ENCODE results near the gene TMEM184B.

Gene TMEM184B

GRCh38 chr22:38298312-38299005, 25.6 kb upstream of the TMEM184B start:
- Mint-ChIP-seq H3K4me1 (peaks cover 0 to 4% of the 10 kb centered on the region in 2 donors), H3K9me3 (no peaks in the 10 kb centered on the region), H3K4me3 (no peak overlapping the region), H3K27me3 (no peaks in the 10 kb centered on the region), H3K27ac (peak overlapping the region; percentile 37), H3K36me3 (peaks cover 40 to 61% of the 10 kb centered on the region in 2 donors)
- peak; percentile 73 to 74 for ATAC-seq (replicated peaks)
- no peak for DNase-seq

DNA sequence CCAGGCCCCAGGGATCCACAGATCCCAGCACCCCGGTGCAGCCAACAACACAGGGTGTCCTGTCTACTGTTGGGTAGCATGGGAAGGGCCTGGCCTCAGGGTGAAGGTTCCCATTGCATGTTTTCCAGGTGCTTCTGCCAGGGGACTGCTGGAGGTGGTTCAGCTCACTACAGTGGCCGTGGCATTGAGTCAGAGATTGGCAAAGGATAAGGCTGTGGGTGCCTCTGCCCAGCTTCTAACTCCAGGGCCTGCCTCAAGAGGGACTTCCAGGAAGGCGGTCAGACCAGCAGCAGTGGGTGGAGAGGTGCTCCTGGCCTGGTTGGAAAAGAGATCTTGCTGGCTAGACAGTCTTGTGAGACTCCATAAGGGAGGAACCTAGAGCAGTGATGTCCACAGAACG, 23.6 kb upstream of the TMEM184B start:
- Mint-ChIP-seq H3K27ac (no peak overlapping the region), H3K4me3 (no peak overlapping the region), H3K4me1 (peaks cover 0 to 1% of the 10 kb centered on the region in 2 donors), H3K36me3 (peaks cover 40 to 62% of the 10 kb centered on the region in 2 donors), H3K9me3 (no peaks in the 10 kb centered on the region), H3K27me3 (no peaks in the 10 kb centered on the region)
- ATAC-seq (replicated peaks): no peak
- no peak for DNase-seq

- ATAC-seq (replicated peaks) (no peak), DNase-seq (no peak)
- Mint-ChIP-seq H3K27me3 (no peaks in the 10 kb centered on the region), H3K27ac (no peak overlapping the region), H3K9me3 (no peaks in the 10 kb centered on the region), H3K4me3 (no peak overlapping the region), H3K36me3 (peaks cover 42 to 64% of the 10 kb centered on the region in 2 donors), H3K4me1 (peaks cover 0 to 3% of the 10 kb centered on the region in 2 donors)
These were observed 23.1 kb upstream of the TMEM184B start for GRCh38 chr22:38295863-38296262.

DNA sequence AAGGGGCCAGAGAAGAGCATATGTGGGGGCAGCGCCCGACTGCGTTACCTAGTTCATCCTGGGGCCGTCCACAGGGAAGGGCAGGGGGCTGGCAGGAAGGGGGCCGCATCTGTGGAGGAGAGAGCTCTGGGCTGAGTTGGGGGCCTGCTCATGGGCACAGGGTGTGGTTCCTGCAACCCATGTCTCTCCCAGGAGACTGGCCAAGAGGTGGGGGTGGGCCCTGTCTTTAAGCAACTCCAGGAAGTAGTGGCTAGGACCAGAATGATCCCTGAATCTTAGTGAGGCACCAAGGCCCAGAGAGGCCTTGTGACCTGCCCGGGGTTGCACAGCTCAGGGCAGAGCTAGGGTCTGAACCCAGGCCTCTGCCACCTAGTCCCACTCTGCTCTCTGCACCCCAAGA, 22.5 kb upstream of the TMEM184B start:
- ATAC-seq (replicated peaks) (no peak), DNase-seq (no peak)
- H3K4me3 Mint-ChIP-seq: no peak overlapping the region
- peaks cover 0 to 3% of the 10 kb centered on the region in 2 donors for H3K4me1 Mint-ChIP-seq
- H3K27ac Mint-ChIP-seq: peak overlapping the region; percentile 38
- H3K9me3 Mint-ChIP-seq: no peaks in the 10 kb centered on the region
- no peaks in the 10 kb centered on the region for H3K27me3 Mint-ChIP-seq
- H3K36me3 Mint-ChIP-seq: peaks cover 37 to 59% of the 10 kb centered on the region in 2 donors

DNA sequence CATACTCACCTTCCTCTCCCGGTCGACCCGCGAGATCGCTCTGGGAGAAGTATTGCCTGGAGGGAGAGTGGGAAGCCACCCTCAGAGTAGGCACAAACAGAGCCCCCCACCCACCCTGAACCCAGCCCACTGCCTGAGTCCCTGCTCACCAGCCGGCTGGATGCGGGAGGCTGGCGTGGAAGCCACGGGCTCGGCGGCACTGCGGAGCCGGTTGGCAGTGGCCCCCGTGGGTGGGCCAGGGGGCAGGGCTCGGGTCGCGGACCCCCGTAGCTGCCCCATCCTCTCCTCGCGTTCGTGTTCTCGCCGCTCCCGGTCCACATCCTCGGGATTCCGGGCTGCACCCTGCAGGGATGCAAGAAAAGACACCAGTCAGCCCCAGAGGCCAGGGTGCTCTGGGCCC, 21.4 kb upstream of the TMEM184B start:
- Mint-ChIP-seq H3K36me3 (peaks cover 33 to 50% of the 10 kb centered on the region in 2 donors), H3K9me3 (no peaks in the 10 kb centered on the region), H3K4me1 (peaks cover 0 to 3% of the 10 kb centered on the region in 2 donors), H3K27me3 (no peaks in the 10 kb centered on the region), H3K27ac (no peak overlapping the region), H3K4me3 (no peak overlapping the region)
- DNase-seq (no peak), ATAC-seq (replicated peaks) (no peak)

GRCh38 chr22:38292694-38293093, 19.9 kb upstream of the TMEM184B start:
- ATAC-seq (replicated peaks) (no peak), DNase-seq (no peak)
- H3K27ac Mint-ChIP-seq: no peak overlapping the region
- no peak overlapping the region for H3K4me3 Mint-ChIP-seq
- H3K9me3 Mint-ChIP-seq: no peaks in the 10 kb centered on the region
- peaks cover 32 to 47% of the 10 kb centered on the region in 2 donors for H3K36me3 Mint-ChIP-seq
- H3K4me1 Mint-ChIP-seq: peaks cover 0 to 1% of the 10 kb centered on the region in 2 donors
- H3K27me3 Mint-ChIP-seq: no peaks in the 10 kb centered on the region

- Mint-ChIP-seq H3K27ac (peak overlapping the region; percentile 53), H3K4me1 (peaks cover 0 to 1% of the 10 kb centered on the region in 2 donors), H3K36me3 (peaks cover 37 to 49% of the 10 kb centered on the region in 2 donors), H3K4me3 (peak overlapping the region in 1 of 2 donors; percentile 29), H3K9me3 (no peaks in the 10 kb centered on the region), H3K27me3 (no peaks in the 10 kb centered on the region)
- no peak for ATAC-seq (replicated peaks)
- DNase-seq: no peak
These were observed 18.5 kb upstream of the TMEM184B start for GRCh38 chr22:38291201-38291777.

DNA sequence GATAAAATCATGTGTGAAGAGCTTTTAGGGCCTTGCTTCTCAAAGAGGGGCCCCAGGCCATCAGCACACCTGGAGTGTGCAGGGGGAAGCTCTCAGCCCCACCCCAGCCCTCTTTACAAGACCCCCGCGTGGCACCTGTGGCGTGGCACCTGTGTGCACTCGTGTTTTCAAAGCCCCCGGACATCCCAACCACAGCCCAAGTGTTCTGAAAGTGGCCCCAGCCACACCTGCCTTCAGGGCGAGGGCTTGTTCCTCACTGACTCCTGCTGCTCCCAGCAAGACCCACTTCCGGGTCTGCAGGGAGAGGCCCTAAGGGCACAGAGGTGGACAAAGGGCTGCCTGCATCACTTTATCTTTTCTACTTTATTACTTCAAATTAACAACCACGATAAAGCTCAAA, 17.5 kb upstream of the TMEM184B start:
- peaks cover 37 to 46% of the 10 kb centered on the region in 2 donors for H3K36me3 Mint-ChIP-seq
- H3K9me3 Mint-ChIP-seq: no peaks in the 10 kb centered on the region
- H3K4me1 Mint-ChIP-seq: peaks cover 0 to 1% of the 10 kb centered on the region in 2 donors
- H3K27me3 Mint-ChIP-seq: no peaks in the 10 kb centered on the region
- ATAC-seq (replicated peaks) (no peak), DNase-seq (no peak)
- no peak overlapping the region for H3K27ac Mint-ChIP-seq
- H3K4me3 Mint-ChIP-seq: no peak overlapping the region

DNA sequence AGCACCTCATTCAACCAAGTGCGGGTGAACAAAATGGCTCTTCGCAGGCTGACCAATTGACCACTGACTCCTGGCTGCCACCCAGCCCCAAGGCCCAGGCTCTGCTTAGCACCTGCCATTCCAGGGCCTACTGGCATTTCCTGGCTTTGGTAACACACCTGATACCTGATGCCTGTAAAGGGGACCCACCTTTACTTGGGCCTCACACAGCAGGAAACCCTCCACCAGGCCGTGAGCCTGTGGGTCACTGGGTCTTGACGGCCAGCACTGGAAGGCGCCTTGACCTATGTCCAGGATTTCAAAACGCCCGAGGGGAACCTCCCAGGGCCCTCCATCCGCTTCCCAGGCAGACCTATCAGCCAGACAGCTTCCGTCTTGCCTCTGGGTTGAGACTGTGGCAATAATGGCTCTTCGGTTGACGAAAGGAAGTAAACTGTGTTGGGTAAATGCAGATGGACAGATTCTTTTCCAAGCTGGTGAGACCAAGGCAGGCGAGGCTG, 16.8 kb upstream of the TMEM184B start:
- H3K4me3 Mint-ChIP-seq: no peak overlapping the region
- no peaks in the 10 kb centered on the region for H3K27me3 Mint-ChIP-seq
- ATAC-seq (replicated peaks): no peak
- no peaks in the 10 kb centered on the region for H3K9me3 Mint-ChIP-seq
- no peak for DNase-seq
- H3K36me3 Mint-ChIP-seq: peaks cover 30 to 44% of the 10 kb centered on the region in 2 donors
- peaks cover 0 to 1% of the 10 kb centered on the region in 2 donors for H3K4me1 Mint-ChIP-seq
- no peak overlapping the region for H3K27ac Mint-ChIP-seq

- H3K36me3 Mint-ChIP-seq: peaks cover 21 to 31% of the 10 kb centered on the region in 2 donors
- H3K9me3 Mint-ChIP-seq: no peaks in the 10 kb centered on the region
- no peaks in the 10 kb centered on the region for H3K27me3 Mint-ChIP-seq
- peaks cover 0 to 1% of the 10 kb centered on the region in 2 donors for H3K4me1 Mint-ChIP-seq
- ATAC-seq (replicated peaks) (no peak), DNase-seq (no peak)
- H3K27ac Mint-ChIP-seq: no peak overlapping the region
- H3K4me3 Mint-ChIP-seq: no peak overlapping the region
These were observed 14.3 kb upstream of the TMEM184B start for GRCh38 chr22:38286915-38287669.

DNA sequence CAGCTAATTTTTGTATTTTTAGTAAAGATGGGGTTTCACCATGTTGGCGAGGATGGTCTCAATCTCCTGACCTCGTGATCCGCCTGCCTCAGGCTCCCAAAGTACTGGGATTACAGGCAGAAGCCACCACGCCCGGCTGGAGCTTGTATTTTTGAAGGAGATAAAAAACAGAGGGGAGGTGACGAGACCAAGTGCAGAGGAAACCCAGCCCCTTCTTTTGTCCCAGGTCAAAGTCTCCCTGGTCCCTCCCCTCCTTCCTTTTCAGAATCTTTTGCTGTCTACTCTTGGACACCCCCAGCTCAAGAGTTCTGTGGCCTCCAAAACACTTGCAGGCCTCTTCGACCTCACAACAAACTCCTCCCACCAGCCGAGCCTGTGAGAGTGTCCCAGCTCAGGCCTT, 12.2 kb upstream of the TMEM184B start:
- no peaks in the 10 kb centered on the region for H3K9me3 Mint-ChIP-seq
- peaks cover 15 to 23% of the 10 kb centered on the region in 2 donors for H3K36me3 Mint-ChIP-seq
- no peak for DNase-seq
- H3K4me1 Mint-ChIP-seq: no peaks in the 10 kb centered on the region
- no peak overlapping the region for H3K27ac Mint-ChIP-seq
- no peak for ATAC-seq (replicated peaks)
- H3K27me3 Mint-ChIP-seq: no peaks in the 10 kb centered on the region
- H3K4me3 Mint-ChIP-seq: no peak overlapping the region

- ATAC-seq (replicated peaks) (no peak), DNase-seq (no peak)
- H3K9me3 Mint-ChIP-seq: no peaks in the 10 kb centered on the region
- H3K27me3 Mint-ChIP-seq: no peaks in the 10 kb centered on the region
- no peak overlapping the region for H3K27ac Mint-ChIP-seq
- H3K4me3 Mint-ChIP-seq: no peak overlapping the region
- no peaks in the 10 kb centered on the region for H3K4me1 Mint-ChIP-seq
- peaks cover 11 to 23% of the 10 kb centered on the region in 2 donors for H3K36me3 Mint-ChIP-seq
These were observed 11.2 kb upstream of the TMEM184B start for GRCh38 chr22:38284042-38284402.

DNA sequence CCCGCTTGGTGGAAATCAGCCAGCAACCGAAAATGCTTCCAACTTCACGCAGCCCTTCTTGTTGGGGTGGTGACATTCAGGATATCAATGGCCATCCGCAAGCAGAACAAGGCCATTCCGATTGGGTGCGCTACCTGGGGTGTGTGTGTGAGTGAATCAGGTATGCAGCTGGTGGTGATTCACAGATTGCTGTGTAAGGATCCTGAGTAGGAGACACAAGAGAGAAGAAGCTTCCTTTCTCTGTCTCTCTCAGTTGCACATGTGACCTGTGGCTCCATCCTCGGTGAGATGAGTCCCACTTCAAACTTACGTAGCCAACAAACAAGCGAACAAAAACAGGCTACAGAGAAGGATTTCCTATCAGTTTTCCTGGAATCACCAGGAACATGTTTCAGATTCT, 9.6 kb upstream of the TMEM184B start:
- H3K9me3 Mint-ChIP-seq: no peaks in the 10 kb centered on the region
- peaks cover 7 to 15% of the 10 kb centered on the region in 2 donors for H3K36me3 Mint-ChIP-seq
- H3K27ac Mint-ChIP-seq: no peak overlapping the region
- DNase-seq (no peak), ATAC-seq (replicated peaks) (no peak)
- H3K4me1 Mint-ChIP-seq: no peaks in the 10 kb centered on the region
- peaks cover 0 to 3% of the 10 kb centered on the region in 2 donors for H3K27me3 Mint-ChIP-seq
- H3K4me3 Mint-ChIP-seq: no peak overlapping the region

DNA sequence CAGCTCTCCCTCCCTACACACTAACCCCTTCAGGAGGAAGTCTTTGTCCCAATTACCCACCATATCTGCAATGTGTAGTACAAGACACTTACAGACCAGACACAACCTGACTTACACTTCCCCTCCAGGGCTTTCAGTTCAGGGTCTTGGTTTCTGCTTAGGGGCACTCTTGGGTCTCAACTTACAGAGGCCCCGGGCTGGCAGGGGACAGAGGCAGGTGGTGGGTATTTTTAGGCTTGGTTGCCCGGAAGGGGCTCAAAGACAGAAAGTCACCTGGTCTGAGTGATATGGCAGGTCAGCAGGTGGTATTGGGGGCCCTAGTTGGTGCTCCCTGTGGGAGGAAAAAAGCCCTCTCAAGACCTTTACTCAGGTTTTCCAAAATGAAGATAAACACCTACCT, 3.4 kb upstream of the TMEM184B start:
- Mint-ChIP-seq H3K4me1 (peaks cover 20 to 33% of the 10 kb centered on the region in 2 donors), H3K27me3 (peaks cover 0 to 3% of the 10 kb centered on the region in 2 donors), H3K27ac (no peak overlapping the region), H3K4me3 (no peak overlapping the region), H3K9me3 (no peaks in the 10 kb centered on the region), H3K36me3 (no peaks in the 10 kb centered on the region)
- DNase-seq (no peak), ATAC-seq (replicated peaks) (no peak)
